Peyer's patch (tissue), 4 donors: ENCODE measurements around the gene OR5H15.

Experiments used
- POLR2A ChIP-seq, 2 donors: fragments of 450-650 bp; IDR thresholded peaks; one replicate each; pipeline ENCODE4 v1.5.1; 2017; ENCODE audit warnings: antibody characterized with exemption in 2 of 2, mild to moderate bottlenecking in 2 of 2, moderate library complexity in 2 of 2
- TF ChIP-seq, protein P1 (sequence below), 6 experiments: fragments of 450-650 bp in 4 of 6; fragments of 200-600 bp in 2 of 6; sonication (generic) in 1 of 6; IDR thresholded peaks; one replicate each; pipeline ENCODE4 v1.5.1; 2017 to 2019; ENCODE audit warnings: antibody characterized with exemption in 6 of 6, mild to moderate bottlenecking in 3 of 6, moderate library complexity in 1 of 6

DNA sequence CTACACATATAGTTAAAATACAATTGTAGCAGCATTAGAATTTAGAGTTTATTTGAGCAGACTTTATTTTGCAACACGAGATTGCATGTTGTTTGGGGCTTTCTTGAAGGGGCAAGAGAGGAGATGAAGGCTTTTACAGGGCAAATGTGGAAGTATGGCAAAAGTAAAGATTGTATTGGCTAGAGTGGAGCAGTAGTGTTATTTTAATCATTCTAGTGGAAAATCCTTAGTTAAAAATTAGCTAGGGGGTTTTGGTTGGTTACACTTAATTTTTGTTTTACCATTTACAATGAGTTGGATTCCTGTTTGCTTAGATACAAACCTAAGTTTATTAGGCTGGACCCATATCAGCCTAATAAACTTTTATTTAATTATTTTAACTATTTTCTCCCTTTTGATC lies 4.6 kb downstream of the OR5H15 start:
- TF ChIP-seq, protein P1, sequence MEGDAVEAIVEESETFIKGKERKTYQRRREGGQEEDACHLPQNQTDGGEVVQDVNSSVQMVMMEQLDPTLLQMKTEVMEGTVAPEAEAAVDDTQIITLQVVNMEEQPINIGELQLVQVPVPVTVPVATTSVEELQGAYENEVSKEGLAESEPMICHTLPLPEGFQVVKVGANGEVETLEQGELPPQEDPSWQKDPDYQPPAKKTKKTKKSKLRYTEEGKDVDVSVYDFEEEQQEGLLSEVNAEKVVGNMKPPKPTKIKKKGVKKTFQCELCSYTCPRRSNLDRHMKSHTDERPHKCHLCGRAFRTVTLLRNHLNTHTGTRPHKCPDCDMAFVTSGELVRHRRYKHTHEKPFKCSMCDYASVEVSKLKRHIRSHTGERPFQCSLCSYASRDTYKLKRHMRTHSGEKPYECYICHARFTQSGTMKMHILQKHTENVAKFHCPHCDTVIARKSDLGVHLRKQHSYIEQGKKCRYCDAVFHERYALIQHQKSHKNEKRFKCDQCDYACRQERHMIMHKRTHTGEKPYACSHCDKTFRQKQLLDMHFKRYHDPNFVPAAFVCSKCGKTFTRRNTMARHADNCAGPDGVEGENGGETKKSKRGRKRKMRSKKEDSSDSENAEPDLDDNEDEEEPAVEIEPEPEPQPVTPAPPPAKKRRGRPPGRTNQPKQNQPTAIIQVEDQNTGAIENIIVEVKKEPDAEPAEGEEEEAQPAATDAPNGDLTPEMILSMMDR (IDR thresholded peaks at IDR 0.05) = no peak
- TF ChIP-seq POLR2A (IDR thresholded peaks at IDR 0.05) = no peak
